H9 (cell line): ENCODE measurements around the gene GIT2. TPM values are rescaled to one million over a fixed set of nuclear protein-coding genes. Genes with fewer than 3 reads are reported as not detected.

Experiments
- DNase-seq: peaks from one replicate; pipeline ENCODE4 v3.0.0-alpha.2; 2017
- H2AFZ ChIP-seq: one replicate; pipeline ENCODE4 v1.6.1; 2013; ENCODE audit warnings: mild to moderate bottlenecking, low read length, control low read depth, moderate library complexity
- H2AK5ac ChIP-seq: 2 replicates; pipeline ENCODE4 v1.6.1; 2013; ENCODE audit warnings: low read length, control low read depth, mixed read lengths; ENCODE audit not compliant: insufficient read length
- H2BK120ac ChIP-seq: one replicate; pipeline ENCODE4 v1.6.1; 2013; ENCODE audit warnings: low read depth, mild to moderate bottlenecking, low read length, control low read depth, inconsistent platforms; ENCODE audit not compliant: poor library complexity, severe bottlenecking
- H2BK12ac ChIP-seq: 2 replicates; pipeline ENCODE4 v1.6.1; 2013; ENCODE audit warnings: low read length, control low read depth, mixed read lengths, low read depth; ENCODE audit not compliant: insufficient read length
- H2BK15ac ChIP-seq: 2 replicates; pipeline ENCODE4 v1.6.1; 2013; ENCODE audit warnings: low read depth, low read length, control low read depth
- H2BK20ac ChIP-seq: one replicate; pipeline ENCODE4 v1.6.1; 2013; ENCODE audit warnings: low read depth, mild to moderate bottlenecking, low read length, control low read depth, inconsistent platforms; ENCODE audit not compliant: poor library complexity, severe bottlenecking
- H2BK5ac ChIP-seq: 2 replicates; pipeline ENCODE4 v1.6.1; 2013; ENCODE audit warnings: low read length, control low read depth, mixed read lengths; ENCODE audit not compliant: insufficient read length
- H3K14ac ChIP-seq: 2 replicates; pipeline ENCODE4 v1.6.1; 2013; ENCODE audit warnings: low read length, control low read depth; ENCODE audit not compliant: insufficient read depth
- H3K18ac ChIP-seq: 2 replicates; pipeline ENCODE4 v1.6.1; 2013; ENCODE audit warnings: low read depth, mild to moderate bottlenecking, mixed read lengths, low read length, control low read depth; ENCODE audit not compliant: insufficient read length
- H3K23ac ChIP-seq: 2 replicates; pipeline ENCODE4 v1.6.1; 2013; ENCODE audit warnings: low read length, control low read depth, mixed read lengths, low read depth; ENCODE audit not compliant: insufficient read length
- H3K23me2 ChIP-seq: 2 replicates; pipeline ENCODE4 v1.6.1; 2013; ENCODE audit warnings: low read depth, mild to moderate bottlenecking, mixed read lengths, low read length, control low read depth; ENCODE audit not compliant: insufficient read length, poor library complexity, severe bottlenecking
- H3K27ac ChIP-seq: 2 replicates; pipeline ENCODE4 v1.5.1; 2013; ENCODE audit warnings: low read length, control low read depth, mixed read lengths, low read depth; ENCODE audit not compliant: insufficient read length
- H3K27me3 ChIP-seq: 2 replicates; pipeline ENCODE4 v1.6.1; 2013; ENCODE audit warnings: low read length, control low read depth, inconsistent platforms; ENCODE audit not compliant: insufficient read depth
- H3K4ac ChIP-seq: 2 replicates; pipeline ENCODE4 v1.6.1; 2013; ENCODE audit warnings: low read depth, mild to moderate bottlenecking, control low read depth, inconsistent platforms, low read length, moderate library complexity
- H3K4me1 ChIP-seq: 2 replicates; pipeline ENCODE4 v1.6.1; 2013; ENCODE audit warnings: low read length, control low read depth, inconsistent platforms; ENCODE audit not compliant: insufficient read depth
- H3K4me2 ChIP-seq: 2 replicates; pipeline ENCODE4 v1.6.1; 2013; ENCODE audit warnings: low read length, control low read depth, mixed read lengths; ENCODE audit not compliant: insufficient read length, insufficient read depth
- H3K56ac ChIP-seq: 2 replicates; pipeline ENCODE4 v1.6.1; 2013; ENCODE audit warnings: low read depth, mild to moderate bottlenecking, mixed read lengths, low read length, control low read depth; ENCODE audit not compliant: insufficient read length
- H3K79me1 ChIP-seq: 2 replicates; pipeline ENCODE4 v1.6.1; 2013; ENCODE audit warnings: low read depth, mild to moderate bottlenecking, moderate library complexity, low read length, control low read depth, inconsistent platforms; ENCODE audit not compliant: insufficient read depth, poor library complexity, severe bottlenecking
- H3K79me2 ChIP-seq: 2 replicates; pipeline ENCODE4 v1.6.1; 2013; ENCODE audit warnings: low read length, control low read depth, inconsistent platforms; ENCODE audit not compliant: insufficient read depth
- H3K9ac ChIP-seq: 2 replicates; pipeline ENCODE4 v1.6.1; 2013; ENCODE audit warnings: low read length, control low read depth, mixed read lengths; ENCODE audit not compliant: insufficient read length; ENCODE audit errors: extremely low read depth
- H3K9me3 ChIP-seq: one replicate; pipeline ENCODE4 v1.6.1; 2013; ENCODE audit warnings: low read depth, low read length, inconsistent platforms; ENCODE audit not compliant: control insufficient read depth
- H3T11ph ChIP-seq: one replicate; pipeline ENCODE4 v1.6.1; 2013; ENCODE audit warnings: mild to moderate bottlenecking, low read length, control low read depth, inconsistent platforms
- H4K20me1 ChIP-seq: one replicate; pipeline ENCODE4 v1.6.1; 2013; ENCODE audit not compliant: control insufficient read depth, insufficient read length, insufficient read depth
- H4K5ac ChIP-seq: 2 replicates; pipeline ENCODE4 v1.6.1; 2013; ENCODE audit warnings: low read depth, mild to moderate bottlenecking, mixed read lengths, low read length, control low read depth; ENCODE audit not compliant: insufficient read length
- H4K8ac ChIP-seq: replicated peaks from 2 replicates; pipeline ENCODE4 v1.6.1; 2013; ENCODE audit warnings: low read length, control low read depth, mixed read lengths, low read depth; ENCODE audit not compliant: insufficient read length
- H4K91ac ChIP-seq: 2 replicates; pipeline ENCODE4 v1.6.1; 2013; ENCODE audit warnings: low read depth, mild to moderate bottlenecking, moderate library complexity, mixed read lengths, low read length, control low read depth; ENCODE audit not compliant: insufficient read length
- H3K27ac Mint-ChIP-seq, 3 experiments: 2 replicates in 2 of 3; 3 replicates in 1 of 3; pipeline ENCODE4 v1.8.0; 2020 to 2021; ENCODE audit warnings: mixed read lengths in 3 of 3, mild to moderate bottlenecking in 1 of 3, moderate library complexity in 1 of 3
- H3K27me3 Mint-ChIP-seq: 2 replicates; pipeline ENCODE4 v1.8.0; 2021; ENCODE audit warnings: low read depth, mild to moderate bottlenecking, moderate library complexity, mixed read lengths
- H3K36me3 Mint-ChIP-seq, 3 experiments: 2 replicates in 2 of 3; 3 replicates in 1 of 3; pipeline ENCODE4 v1.8.0; 2020 to 2021; ENCODE audit warnings: low read depth in 3 of 3, mixed read lengths in 3 of 3; ENCODE audit not compliant: insufficient read depth in 1 of 3
- H3K4me1 Mint-ChIP-seq, 2 experiments: 2 replicates each; pipeline ENCODE4 v1.8.0; 2020; ENCODE audit warnings: mixed read lengths in 2 of 2
- H3K4me3 Mint-ChIP-seq, 2 experiments: 2 replicates in 1 of 2; 3 replicates in 1 of 2; pipeline ENCODE4 v1.8.0; 2020 to 2021; ENCODE audit warnings: mild to moderate bottlenecking in 2 of 2, mixed read lengths in 2 of 2, moderate library complexity in 1 of 2
- H3K9me3 Mint-ChIP-seq, 2 experiments: 2 replicates in 1 of 2; 3 replicates in 1 of 2; pipeline ENCODE4 v1.8.0; 2020; ENCODE audit warnings: mild to moderate bottlenecking in 2 of 2, mixed read lengths in 2 of 2, moderate library complexity in 1 of 2
- CTCF ChIP-seq: fragments of 200-600 bp; sonication (generic); conservative IDR thresholded peaks from 3 replicates; pipeline ENCODE4 v1.8.0; 2021; ENCODE audit warnings: antibody characterized with exemption, mild to moderate bottlenecking
- WGBS: extraction: QIAGEN DNeasy Blood & Tissue Kit; methylation state at CpG from one replicate; pipeline ENCODE4 v1.1.7; 2013; ENCODE audit warnings: missing lambda C conversion rate, low lambda C conversion rate, mixed read lengths; ENCODE audit not compliant: insufficient read length; ENCODE audit errors: extremely low coverage; 5-methylcytosine and 5-hydroxymethylcytosine counted together
- total RNA-seq: library from RNA; stranded (reverse); gene quantifications from 2 replicates; pipeline ENCODE4 v1.2.1, GENCODE V29; 2021

Gene GIT2
- total RNA-seq, 1 experiment from 2014 or later: 27.0 TPM

DNA sequence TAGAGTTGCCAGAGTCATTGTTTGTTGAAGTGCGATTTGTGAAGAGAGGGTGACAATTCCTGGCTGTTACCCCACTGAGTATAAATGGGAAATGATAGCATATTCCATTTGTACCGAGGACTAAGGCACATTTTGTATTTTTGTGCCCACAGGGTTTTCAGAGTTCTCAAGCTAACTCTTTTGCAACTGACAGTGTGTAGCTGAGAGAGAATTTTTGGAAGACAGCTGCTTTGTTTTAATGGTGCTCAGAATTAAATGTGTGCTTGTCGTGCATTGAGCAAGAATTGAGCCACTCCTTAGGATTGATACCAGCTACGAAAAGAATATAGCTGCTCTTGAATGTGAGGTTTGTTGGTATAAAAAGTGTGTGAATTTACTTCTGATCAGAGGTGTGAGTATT, 24.8 kb upstream of the GIT2 start:
- Histone ChIP-seq H3K79me1 (no peaks in the 10 kb centered on the region), H3K4ac (no peak overlapping the region), H2AFZ (no peak overlapping the region), H3K23me2 (no peaks in the 10 kb centered on the region), H3K14ac (no peak overlapping the region), H4K91ac (no peak overlapping the region), H2AK5ac (no peak overlapping the region), H2BK5ac (no peak overlapping the region), H3K23ac (no peak overlapping the region), H3K4me2 (no peak overlapping the region), H4K8ac (no peak overlapping the region), H3K9me3 (no peaks in the 10 kb centered on the region), H3K27me3 (no peaks in the 10 kb centered on the region), H2BK120ac (no peak overlapping the region), H4K5ac (no peak overlapping the region), H3K27ac (no peak overlapping the region), H3K9ac (no peak overlapping the region), H3K79me2 (no peaks in the 10 kb centered on the region), H3K56ac (no peak overlapping the region), H4K20me1 (no peaks in the 10 kb centered on the region), H3K4me1 (peaks cover 3% of the 10 kb centered on the region; the same call in 1 of the 2 replicates), H2BK12ac (no peak overlapping the region), H2BK15ac (no peak overlapping the region), H3T11ph (no peak overlapping the region), H3K18ac (no peak overlapping the region), H2BK20ac (no peak overlapping the region)
- Mint-ChIP-seq H3K4me3 (no peak overlapping the region), H3K27ac (no peak overlapping the region), H3K27me3 (no peaks in the 10 kb centered on the region), H3K36me3 (peaks cover 2 to 25% (median 4%) of the 10 kb centered on the region in 3 experiments; a peak in 4 of 7 replicates), H3K4me1 (peaks cover 19 to 22% of the 10 kb centered on the region in 2 experiments), H3K9me3 (no peaks in the 10 kb centered on the region)
- no CpG with 5 or more reads among the region's 4 CpGs for WGBS
- no peak for TF ChIP-seq CTCF
- no peak for DNase-seq
